Measurements from ENCODE around the gene ZNF629. TPM values are rescaled to one million over a fixed set of nuclear protein-coding genes. Genes with fewer than 3 reads are reported as not detected.
A peak's percentile ranks its signal among the peaks of the same experiment; 100 is the strongest.
"Not testable (repeated sequence)": the region's sequence is repeated elsewhere in the genome, so short reads cannot be mapped to it uniquely, and the experiment has no call there.

Gene ZNF629
- total and polyA plus RNA-seq, 2 experiments from 2014 or later: 7.7 to 15.6 TPM

DNA sequence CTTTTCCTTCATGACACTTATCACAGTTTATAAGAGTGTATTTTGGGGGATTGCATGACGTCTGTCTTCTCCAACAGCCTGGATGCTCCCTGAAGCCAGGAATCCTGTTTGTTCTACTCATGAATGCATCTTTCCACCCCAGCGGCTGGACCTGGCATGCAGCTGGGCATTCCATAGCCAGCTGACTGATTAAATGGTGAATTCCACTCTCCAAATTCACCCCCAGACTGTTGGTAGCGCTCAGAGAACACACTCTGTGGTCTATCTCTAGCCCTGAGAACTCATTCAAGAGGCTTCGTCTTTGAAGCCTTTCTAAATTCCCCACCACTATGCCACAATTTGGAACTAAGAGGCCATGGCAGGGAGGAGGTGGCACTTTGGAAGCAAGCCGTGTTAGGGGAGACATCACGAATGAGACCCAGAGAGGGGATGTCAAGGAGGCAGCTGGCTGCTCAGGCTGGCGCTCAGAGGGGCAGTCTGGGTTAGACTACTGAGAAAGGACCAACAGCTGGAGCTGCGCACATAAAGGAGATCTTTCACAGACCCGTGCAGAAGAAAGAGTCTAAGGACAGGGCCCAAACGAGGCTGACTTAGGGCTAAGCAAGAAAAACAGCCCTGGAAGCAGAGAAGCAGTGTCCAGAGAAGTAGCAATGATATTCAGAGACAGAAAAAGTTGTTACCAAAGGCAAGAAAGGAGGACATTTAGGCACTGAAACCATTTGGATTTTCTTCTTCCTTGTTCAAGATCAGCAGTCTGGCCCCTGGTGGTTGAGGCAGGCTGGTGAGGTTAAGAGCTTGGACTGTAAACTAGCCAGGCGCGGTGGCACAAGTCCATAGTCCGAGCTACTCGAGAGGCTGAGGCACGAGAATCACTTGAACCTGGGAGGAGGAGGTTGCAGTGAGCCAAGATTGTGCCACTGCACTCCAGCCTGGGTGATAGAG lies 42.4 kb upstream of the ZNF629 start:
- no peaks in the 10 kb centered on the region for H3K9me3 ChIP-seq (ENCODE audit: low read depth)
- no peaks in the 10 kb centered on the region for H3K36me3 ChIP-seq (replicated peaks; ENCODE audit: insufficient read depth, low read depth)
- H3K79me2 ChIP-seq: no peaks in the 10 kb centered on the region
- no peaks in the 10 kb centered on the region for H3K9me2 ChIP-seq (replicated peaks; ENCODE audit: insufficient read depth)
- H3K4me3 ChIP-seq: no peak overlapping the region
- TF ChIP-seq, protein P1, sequence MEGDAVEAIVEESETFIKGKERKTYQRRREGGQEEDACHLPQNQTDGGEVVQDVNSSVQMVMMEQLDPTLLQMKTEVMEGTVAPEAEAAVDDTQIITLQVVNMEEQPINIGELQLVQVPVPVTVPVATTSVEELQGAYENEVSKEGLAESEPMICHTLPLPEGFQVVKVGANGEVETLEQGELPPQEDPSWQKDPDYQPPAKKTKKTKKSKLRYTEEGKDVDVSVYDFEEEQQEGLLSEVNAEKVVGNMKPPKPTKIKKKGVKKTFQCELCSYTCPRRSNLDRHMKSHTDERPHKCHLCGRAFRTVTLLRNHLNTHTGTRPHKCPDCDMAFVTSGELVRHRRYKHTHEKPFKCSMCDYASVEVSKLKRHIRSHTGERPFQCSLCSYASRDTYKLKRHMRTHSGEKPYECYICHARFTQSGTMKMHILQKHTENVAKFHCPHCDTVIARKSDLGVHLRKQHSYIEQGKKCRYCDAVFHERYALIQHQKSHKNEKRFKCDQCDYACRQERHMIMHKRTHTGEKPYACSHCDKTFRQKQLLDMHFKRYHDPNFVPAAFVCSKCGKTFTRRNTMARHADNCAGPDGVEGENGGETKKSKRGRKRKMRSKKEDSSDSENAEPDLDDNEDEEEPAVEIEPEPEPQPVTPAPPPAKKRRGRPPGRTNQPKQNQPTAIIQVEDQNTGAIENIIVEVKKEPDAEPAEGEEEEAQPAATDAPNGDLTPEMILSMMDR (IDR thresholded peaks at IDR 0.05; ENCODE audit: poor library complexity): no peak
- TF ChIP-seq EZH2phosphoT487 (IDR thresholded peaks at IDR 0.05; ENCODE audit: low read depth, severe bottlenecking, unreplicated experiment) (no peak), EZH2 (IDR thresholded peaks at IDR 0.05; ENCODE audit: borderline replicate concordance) (no peak)
- H3K27me3 ChIP-seq: no peaks in the 10 kb centered on the region
- peak overlapping the region; percentile 56 for H3K27ac ChIP-seq
- no peak overlapping the region for H2AFZ ChIP-seq
- no peak overlapping the region for H3K4me2 ChIP-seq
- no peaks in the 10 kb centered on the region for H3K4me1 ChIP-seq (ENCODE audit: insufficient read depth)
- WGBS (ENCODE audit: low lambda C conversion rate, missing lambda C conversion rate): 83% methylated on average over 15 of the region's 15 CpGs
- peak; percentile 46 for DNase-seq (ENCODE audit: low spot score)
- H4K20me1 ChIP-seq (ENCODE audit: insufficient read depth, poor library complexity, severe bottlenecking): no peaks in the 10 kb centered on the region

DNA sequence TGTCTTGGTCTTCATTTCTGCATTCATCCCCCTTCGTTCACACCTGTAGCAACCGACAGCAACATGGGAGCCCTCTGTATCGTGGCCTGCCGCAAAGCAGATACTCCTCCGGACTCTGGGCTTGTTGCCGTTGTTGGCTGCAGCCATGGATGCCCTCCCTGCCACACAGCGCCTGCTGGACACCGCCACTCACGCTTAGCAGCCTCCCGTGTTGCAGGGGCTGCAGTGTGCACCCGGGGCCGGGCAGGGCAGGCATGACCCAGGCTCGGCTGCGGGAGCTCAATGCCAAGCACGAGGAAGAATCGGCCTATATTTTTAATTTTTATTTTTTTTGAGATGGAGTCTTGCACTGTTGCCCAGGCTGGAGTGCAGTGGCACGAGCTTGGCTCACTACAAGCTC lies 34.9 kb upstream of the ZNF629 start:
- no peaks in the 10 kb centered on the region for H3K9me2 ChIP-seq (replicated peaks; ENCODE audit: insufficient read depth)
- H2AFZ ChIP-seq: no peak overlapping the region
- no peaks in the 10 kb centered on the region for H3K36me3 ChIP-seq (replicated peaks; ENCODE audit: insufficient read depth, low read depth)
- no peak overlapping the region for H3K27ac ChIP-seq
- TF ChIP-seq EZH2 (IDR thresholded peaks at IDR 0.05; ENCODE audit: borderline replicate concordance) (no peak), EZH2phosphoT487 (IDR thresholded peaks at IDR 0.05; ENCODE audit: low read depth, severe bottlenecking, unreplicated experiment) (no peak)
- TF ChIP-seq, protein P1 (IDR thresholded peaks at IDR 0.05; ENCODE audit: poor library complexity): no peak
- H3K4me1 ChIP-seq (ENCODE audit: insufficient read depth): no peaks in the 10 kb centered on the region
- H3K4me3 ChIP-seq: no peak overlapping the region
- no peak overlapping the region for H3K4me2 ChIP-seq
- 91% methylated on average over 17 of the region's 17 CpGs for WGBS (ENCODE audit: low lambda C conversion rate, missing lambda C conversion rate)
- no peaks in the 10 kb centered on the region for H3K9me3 ChIP-seq (ENCODE audit: low read depth)
- H3K27me3 ChIP-seq: no peaks in the 10 kb centered on the region
- no peaks in the 10 kb centered on the region for H4K20me1 ChIP-seq (ENCODE audit: insufficient read depth, poor library complexity, severe bottlenecking)
- DNase-seq (ENCODE audit: low spot score): no peak
- H3K79me2 ChIP-seq: no peaks in the 10 kb centered on the region

DNA sequence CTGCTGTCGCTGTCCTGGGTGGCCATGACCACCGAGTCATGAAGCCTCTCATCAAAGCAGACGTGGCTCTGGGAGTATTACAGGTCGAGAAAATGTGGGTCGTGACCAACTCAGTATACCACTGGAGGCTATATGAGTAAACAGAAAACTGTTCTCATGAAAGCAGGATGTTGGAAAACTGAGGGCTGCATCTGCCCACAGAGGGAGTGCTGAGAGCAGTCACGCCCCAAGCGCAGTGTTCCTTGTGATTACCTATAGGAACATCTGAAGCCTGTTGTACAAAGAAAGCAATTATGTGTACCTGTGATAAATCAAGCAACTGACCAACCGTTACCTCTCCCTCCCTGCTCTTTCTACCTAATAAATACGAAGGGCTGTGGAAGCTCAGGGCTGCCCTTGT lies 34.4 kb upstream of the ZNF629 start:
- not testable (repeated sequence) for H3K9me2 ChIP-seq (replicated peaks; ENCODE audit: insufficient read depth); H3K27me3 ChIP-seq; H3K79me2 ChIP-seq; H2AFZ ChIP-seq; H4K20me1 ChIP-seq (ENCODE audit: insufficient read depth, poor library complexity, severe bottlenecking); H3K27ac ChIP-seq; H3K4me2 ChIP-seq; H3K4me1 ChIP-seq (ENCODE audit: insufficient read depth); H3K4me3 ChIP-seq; H3K36me3 ChIP-seq (replicated peaks; ENCODE audit: insufficient read depth, low read depth); DNase-seq (ENCODE audit: low spot score); H3K9me3 ChIP-seq (ENCODE audit: low read depth)
- 95% methylated on average over 9 of the region's 9 CpGs for WGBS (ENCODE audit: low lambda C conversion rate, missing lambda C conversion rate)

DNA sequence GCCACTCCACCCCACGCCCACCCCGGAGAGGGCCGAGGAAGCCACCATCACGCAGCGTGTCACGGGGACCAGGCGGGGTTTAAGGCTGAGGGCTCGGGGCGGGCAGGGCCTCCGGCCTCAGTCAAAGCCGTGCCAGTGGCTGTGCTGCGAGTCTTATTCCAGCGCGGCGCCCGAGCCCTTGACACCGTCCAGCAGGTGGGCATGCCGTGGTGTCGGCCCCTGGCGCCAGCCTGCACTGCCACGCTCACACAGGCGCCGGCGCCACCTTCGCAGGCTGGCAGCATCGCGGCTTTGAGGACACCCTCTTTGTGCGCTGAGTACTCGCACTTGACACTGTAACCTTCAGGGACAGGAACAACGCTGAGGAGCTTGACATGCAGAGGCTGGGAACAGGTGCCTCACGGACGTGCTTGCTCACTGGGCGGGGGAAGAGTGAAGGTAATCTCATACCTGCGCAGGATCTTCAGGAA lies 34.0 kb upstream of the ZNF629 start:
- Histone ChIP-seq H3K9me3 (ENCODE audit: low read depth) (no peaks in the 10 kb centered on the region), H2AFZ (no peak overlapping the region), H3K9me2 (replicated peaks; ENCODE audit: insufficient read depth) (no peaks in the 10 kb centered on the region), H3K36me3 (replicated peaks; ENCODE audit: insufficient read depth, low read depth) (no peaks in the 10 kb centered on the region), H3K4me2 (no peak overlapping the region), H3K4me3 (no peak overlapping the region), H3K4me1 (ENCODE audit: insufficient read depth) (no peaks in the 10 kb centered on the region), H4K20me1 (ENCODE audit: insufficient read depth, poor library complexity, severe bottlenecking) (no peaks in the 10 kb centered on the region), H3K27ac (no peak overlapping the region), H3K79me2 (no peaks in the 10 kb centered on the region), H3K27me3 (no peaks in the 10 kb centered on the region)
- no peak for TF ChIP-seq EZH2 (IDR thresholded peaks at IDR 0.05; ENCODE audit: borderline replicate concordance)
- no peak for TF ChIP-seq EZH2phosphoT487 (IDR thresholded peaks at IDR 0.05; ENCODE audit: low read depth, severe bottlenecking, unreplicated experiment)
- TF ChIP-seq, protein P1 (IDR thresholded peaks at IDR 0.05; ENCODE audit: poor library complexity): no peak
- DNase-seq (ENCODE audit: low spot score): no peak
- 90% methylated on average over 33 of the region's 34 CpGs for WGBS (ENCODE audit: low lambda C conversion rate, missing lambda C conversion rate)
